ENCODE measurements around the gene SMARCA4. TPM values are rescaled to one million over a fixed set of nuclear protein-coding genes. Genes with fewer than 3 reads are reported as not detected.
A peak's percentile ranks its signal among the peaks of the same experiment; 100 is the strongest.
"Not testable (repeated sequence)": the region's sequence is repeated elsewhere in the genome, so short reads cannot be mapped to it uniquely, and the experiment has no call there.

Gene SMARCA4
- total RNA-seq, 2 experiments from 2014 or later = 97.0 to 98.7 TPM

- no peaks in the 10 kb centered on the region for H3K9me3 Mint-ChIP-seq
- no peak for TF ChIP-seq CTCF (IDR thresholded peaks at IDR 0.05)
- peaks cover 36% of the 10 kb centered on the region for H3K36me3 Mint-ChIP-seq (ENCODE audit: low read depth)
- DNase-seq (peak; percentile 91), ATAC-seq (peak; percentile 59)
- intact Hi-C loops (cut with micrococcal nuclease) = no loop called here
- peak within 1 kb of the TSS; percentile 98 for H3K27ac Mint-ChIP-seq
- no peaks in the 10 kb centered on the region for H3K27me3 Mint-ChIP-seq
- peaks cover 39% of the 10 kb centered on the region for H3K4me1 Mint-ChIP-seq (ENCODE audit: low read depth)
- peak within 1 kb of the TSS; percentile 92 for H3K4me3 Mint-ChIP-seq
- CTCF ChIA-PET = interaction anchor here (1.4 to 6.0 kb wide), 4 partner anchors 54 to 153 kb away, joined by 4 to 27 read pairs (median 6); no protein-coding TSS in a partner anchor
- POLR2A ChIA-PET = interaction anchor here (0.7 to 3.8 kb wide), 17 partner anchors 10 to 217 kb away, joined by 3 to 17 read pairs (median 3); partner anchors contain the start of genes SMARCA4 and SPC24
Measured at GRCh38 chr19:11089254-11090013, 128.6 kb downstream of the SMARCA4 start, which contains the start of gene LDLR. Gene LDLR, plus strand, starts transcription at chr19:11089463. Its CDS starts 86 bp downstream, at chr19:11089549.

- Mint-ChIP-seq H3K4me3 (peak overlapping the region; percentile 92), H3K4me1 (ENCODE audit: low read depth) (peaks cover 44% of the 10 kb centered on the region), H3K36me3 (ENCODE audit: low read depth) (peaks cover 41% of the 10 kb centered on the region), H3K27ac (peak overlapping the region; percentile 98)
- DNase-seq; H3K27me3 Mint-ChIP-seq; intact Hi-C loops (cut with micrococcal nuclease); H3K9me3 Mint-ChIP-seq: not testable (repeated sequence)
- peak; percentile 5 for ATAC-seq
- CTCF ChIA-PET = interaction anchor here (1.4 to 6.0 kb wide), 2 partner anchors 54 to 153 kb away, joined by 4 to 27 read pairs; no protein-coding TSS in a partner anchor
- POLR2A ChIA-PET = interaction anchor here (0.7 to 3.8 kb wide), 10 partner anchors 17 to 217 kb away, joined by 3 to 17 read pairs (median 4); partner anchors contain the start of gene SMARCA4
Measured at GRCh38 chr19:11090014-11090263, 129.1 kb downstream of the SMARCA4 start.

GRCh38 chr19:11090264-11090996 is 129.6 kb downstream of the SMARCA4 start:
- CTCF ChIA-PET = interaction anchor here (2.5 to 6.0 kb wide), 2 partner anchors 36 to 55 kb away, joined by 8 to 27 read pairs; no protein-coding TSS in a partner anchor
- intact Hi-C loops (cut with micrococcal nuclease) = no loop called here

GRCh38 chr19:11090997-11091702 is 130.3 kb downstream of the SMARCA4 start:
- Mint-ChIP-seq H3K27me3 (no peaks in the 10 kb centered on the region), H3K9me3 (no peaks in the 10 kb centered on the region), H3K27ac (peak overlapping the region; percentile 88), H3K36me3 (ENCODE audit: low read depth) (peaks cover 49% of the 10 kb centered on the region), H3K4me1 (ENCODE audit: low read depth) (peaks cover 50% of the 10 kb centered on the region), H3K4me3 (peak overlapping the region; percentile 92)
- CTCF ChIA-PET = interaction anchor here (2.5 to 6.0 kb wide), 2 partner anchors 35 to 56 kb away, joined by 8 to 27 read pairs; no protein-coding TSS in a partner anchor
- DNase-seq (no peak), ATAC-seq (no peak)
- no peak for TF ChIP-seq CTCF (IDR thresholded peaks at IDR 0.05)
- POLR2A ChIA-PET = interaction anchor here (0.6 to 3.8 kb wide), 4 partner anchors 15 to 65 kb away, joined by 3 to 17 read pairs (median 4); no protein-coding TSS in a partner anchor
- intact Hi-C loops (cut with micrococcal nuclease) = no loop called here

More at GRCh38 chr19:11090264-11090996, 129.6 kb downstream of the SMARCA4 start:
- Mint-ChIP-seq H3K27ac (peak overlapping the region; percentile 98), H3K36me3 (ENCODE audit: low read depth) (peaks cover 44% of the 10 kb centered on the region), H3K4me3 (peak overlapping the region; percentile 92), H3K9me3 (no peaks in the 10 kb centered on the region), H3K4me1 (ENCODE audit: low read depth) (peaks cover 44% of the 10 kb centered on the region), H3K27me3 (no peaks in the 10 kb centered on the region)
- DNase-seq (peak; percentile 99), ATAC-seq (peak; percentile 89)
- TF ChIP-seq CTCF (IDR thresholded peaks at IDR 0.05) = no peak
- POLR2A ChIA-PET = interaction anchor here (0.7 to 3.8 kb wide), 8 partner anchors 26 to 218 kb away, joined by 3 to 17 read pairs (median 4); partner anchors contain the start of gene SMARCA4

- Mint-ChIP-seq H3K27ac (peak overlapping the region; percentile 88), H3K27me3 (no peaks in the 10 kb centered on the region), H3K36me3 (ENCODE audit: low read depth) (peaks cover 55% of the 10 kb centered on the region), H3K4me3 (peak overlapping the region; percentile 92), H3K4me1 (ENCODE audit: low read depth) (peaks cover 55% of the 10 kb centered on the region), H3K9me3 (peaks cover 2% of the 10 kb centered on the region)
- ChIA-PET CTCF (interaction anchor here (2.5 to 6.0 kb wide), 2 partner anchors 35 to 56 kb away, joined by 8 to 27 read pairs; no protein-coding TSS in a partner anchor), POLR2A (interaction anchor here (3.8 kb wide), 1 partner anchor 57 kb away, joined by 17 read pairs; no protein-coding TSS in a partner anchor)
- ATAC-seq (no peak), DNase-seq (peak; percentile 55)
- intact Hi-C loops (cut with micrococcal nuclease) = no loop called here
- no peak for TF ChIP-seq CTCF (IDR thresholded peaks at IDR 0.05)
Measured at GRCh38 chr19:11091703-11092153, 130.9 kb downstream of the SMARCA4 start.

Measured in activated CD8-positive, alpha-beta T cell treated with anti-CD3 and anti-CD28 coated beads for 36 hours (primary cell).